Measurements from ENCODE around the gene CPT1B.
"Not testable (repeated sequence)": the region's sequence is repeated elsewhere in the genome, so short reads cannot be mapped to it uniquely, and the experiment has no call there.

Gene CPT1B

GRCh38 chr22:50545522-50546325, 32.5 kb downstream of the CPT1B start, which contains the start of gene KLHDC7B:
TSS of gene KLHDC7B (plus strand) at chr22:50545899. CDS start at chr22:50546244, 345 bp downstream.
- DNase-seq (ENCODE audit: low read depth in 2 of 2): no peak

GRCh38 chr22:50544746-50545253, 33.4 kb downstream of the CPT1B start:
- no peak for DNase-seq (ENCODE audit: low read depth in 2 of 2)

- DNase-seq (ENCODE audit: low read depth in 2 of 2): peak; percentile 83 to 84
Observed at GRCh38 chr22:50544078-50544745, 34.0 kb downstream of the CPT1B start.

GRCh38 chr22:50542416-50542927, 35.8 kb downstream of the CPT1B start:
- DNase-seq (ENCODE audit: low read depth in 2 of 2): peak in 1 of 2 donors; percentile 37

GRCh38 chr22:50541667-50542026, 36.6 kb downstream of the CPT1B start:
- peak in 1 of 2 donors; percentile 42 for DNase-seq (ENCODE audit: low read depth in 2 of 2)

GRCh38 chr22:50540381-50540780, 37.8 kb downstream of the CPT1B start:
- no peak for DNase-seq (ENCODE audit: low read depth in 2 of 2)

GRCh38 chr22:50537765-50538164, 40.5 kb downstream of the CPT1B start:
- no peak for DNase-seq (ENCODE audit: low read depth in 2 of 2)

GRCh38 chr22:50536226-50536625, 42.0 kb downstream of the CPT1B start:
- no peak for DNase-seq (ENCODE audit: low read depth in 2 of 2)

- DNase-seq (ENCODE audit: low read depth in 2 of 2): no peak
Observed at GRCh38 chr22:50535113-50535512, 43.1 kb downstream of the CPT1B start.

- not testable (repeated sequence) for DNase-seq (ENCODE audit: low read depth in 2 of 2)
Observed at GRCh38 chr22:50533856-50534711, 44.1 kb downstream of the CPT1B start.

GRCh38 chr22:50532824-50533796, 45.1 kb downstream of the CPT1B start:
- no peak for DNase-seq (ENCODE audit: low read depth in 2 of 2)

- DNase-seq (ENCODE audit: low read depth in 2 of 2): no peak
Observed at GRCh38 chr22:50531962-50532674, 46.1 kb downstream of the CPT1B start.

GRCh38 chr22:50531546-50531961, 46.7 kb downstream of the CPT1B start:
- peak; percentile 69 to 74 for DNase-seq (ENCODE audit: low read depth in 2 of 2)

- DNase-seq (ENCODE audit: low read depth in 2 of 2): peak; percentile 80 to 85
Observed at GRCh38 chr22:50530877-50531545, 47.2 kb downstream of the CPT1B start.

GRCh38 chr22:50530580-50530876, 47.7 kb downstream of the CPT1B start:
- DNase-seq (ENCODE audit: low read depth in 2 of 2): no peak

GRCh38 chr22:50529897-50530579, 48.2 kb downstream of the CPT1B start, which contains the start of gene TYMP:
TSS of gene TYMP (minus strand) at chr22:50530012. CDS start at chr22:50529709, 303 bp downstream.
- peak; percentile 65 to 71 for DNase-seq (ENCODE audit: low read depth in 2 of 2)

GRCh38 chr22:50529416-50529896, 48.8 kb downstream of the CPT1B start:
- DNase-seq (ENCODE audit: low read depth in 2 of 2): no peak

- DNase-seq (ENCODE audit: low read depth in 2 of 2): no peak
Observed at GRCh38 chr22:50528682-50529415, 49.4 kb downstream of the CPT1B start.
